ENCODE data around the gene RBP3. TPM values are rescaled to one million over a fixed set of nuclear protein-coding genes. Genes with fewer than 3 reads are reported as not detected.
A peak's percentile ranks its signal among the peaks of the same experiment; 100 is the strongest.

RBP3 gene
- total and polyA plus RNA-seq, 12 donors, result 0.11 TPM; not detected in 11

DNA sequence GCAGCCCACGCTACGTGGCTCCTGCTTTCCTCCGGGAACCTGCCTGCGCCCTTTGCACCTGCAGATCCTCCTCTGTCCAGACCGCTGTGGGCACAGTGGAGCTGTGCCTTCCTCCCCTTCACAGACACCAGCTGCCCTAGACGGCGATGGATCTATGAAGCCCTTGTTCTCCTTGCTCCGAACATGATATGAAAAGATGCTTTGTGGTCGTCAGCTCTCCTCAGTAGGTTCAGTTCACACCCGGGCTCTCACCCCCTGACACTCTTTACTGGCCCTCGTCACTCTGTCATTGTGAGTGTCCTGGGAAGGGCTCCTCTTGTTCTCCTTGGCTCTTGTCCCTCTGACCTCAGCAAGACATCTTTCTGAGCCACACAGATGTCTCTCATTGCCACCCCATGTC is 31.7 kb downstream of the RBP3 start:
- peak in 1 of 7 donors; percentile 5 for DNase-seq
- 66 to 79% (median 69%) methylated on average over 10 to 11 of the region's 11 CpGs for WGBS, 4 donors
- H3K4me3 ChIP-seq, result no peak overlapping the region
- intact Hi-C loops (cut with DNase I), result loop anchor here (5.0 kb wide), 2 partner anchors 1093 to 1098 kb away; partner anchors contain the start of gene ANTXRL (in 1 of the 2)
- H3K4me1 ChIP-seq (replicated peaks in 1 of 2), result peaks cover 0 to 8% of the 10 kb centered on the region in 2 donors
- TF ChIP-seq, protein P1, sequence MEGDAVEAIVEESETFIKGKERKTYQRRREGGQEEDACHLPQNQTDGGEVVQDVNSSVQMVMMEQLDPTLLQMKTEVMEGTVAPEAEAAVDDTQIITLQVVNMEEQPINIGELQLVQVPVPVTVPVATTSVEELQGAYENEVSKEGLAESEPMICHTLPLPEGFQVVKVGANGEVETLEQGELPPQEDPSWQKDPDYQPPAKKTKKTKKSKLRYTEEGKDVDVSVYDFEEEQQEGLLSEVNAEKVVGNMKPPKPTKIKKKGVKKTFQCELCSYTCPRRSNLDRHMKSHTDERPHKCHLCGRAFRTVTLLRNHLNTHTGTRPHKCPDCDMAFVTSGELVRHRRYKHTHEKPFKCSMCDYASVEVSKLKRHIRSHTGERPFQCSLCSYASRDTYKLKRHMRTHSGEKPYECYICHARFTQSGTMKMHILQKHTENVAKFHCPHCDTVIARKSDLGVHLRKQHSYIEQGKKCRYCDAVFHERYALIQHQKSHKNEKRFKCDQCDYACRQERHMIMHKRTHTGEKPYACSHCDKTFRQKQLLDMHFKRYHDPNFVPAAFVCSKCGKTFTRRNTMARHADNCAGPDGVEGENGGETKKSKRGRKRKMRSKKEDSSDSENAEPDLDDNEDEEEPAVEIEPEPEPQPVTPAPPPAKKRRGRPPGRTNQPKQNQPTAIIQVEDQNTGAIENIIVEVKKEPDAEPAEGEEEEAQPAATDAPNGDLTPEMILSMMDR (IDR thresholded peaks at IDR 0.05), result no peak
- TF ChIP-seq POLR2A (IDR thresholded peaks at IDR 0.05), result no peak
- peaks cover 5% of the 10 kb centered on the region for H3K27me3 ChIP-seq
- H3K27ac ChIP-seq, result no peak overlapping the region
- no peaks in the 10 kb centered on the region for H3K9me3 ChIP-seq (replicated peaks in 1 of 3)
- no peaks in the 10 kb centered on the region for H3K36me3 ChIP-seq (replicated peaks in 1 of 2)

DNA sequence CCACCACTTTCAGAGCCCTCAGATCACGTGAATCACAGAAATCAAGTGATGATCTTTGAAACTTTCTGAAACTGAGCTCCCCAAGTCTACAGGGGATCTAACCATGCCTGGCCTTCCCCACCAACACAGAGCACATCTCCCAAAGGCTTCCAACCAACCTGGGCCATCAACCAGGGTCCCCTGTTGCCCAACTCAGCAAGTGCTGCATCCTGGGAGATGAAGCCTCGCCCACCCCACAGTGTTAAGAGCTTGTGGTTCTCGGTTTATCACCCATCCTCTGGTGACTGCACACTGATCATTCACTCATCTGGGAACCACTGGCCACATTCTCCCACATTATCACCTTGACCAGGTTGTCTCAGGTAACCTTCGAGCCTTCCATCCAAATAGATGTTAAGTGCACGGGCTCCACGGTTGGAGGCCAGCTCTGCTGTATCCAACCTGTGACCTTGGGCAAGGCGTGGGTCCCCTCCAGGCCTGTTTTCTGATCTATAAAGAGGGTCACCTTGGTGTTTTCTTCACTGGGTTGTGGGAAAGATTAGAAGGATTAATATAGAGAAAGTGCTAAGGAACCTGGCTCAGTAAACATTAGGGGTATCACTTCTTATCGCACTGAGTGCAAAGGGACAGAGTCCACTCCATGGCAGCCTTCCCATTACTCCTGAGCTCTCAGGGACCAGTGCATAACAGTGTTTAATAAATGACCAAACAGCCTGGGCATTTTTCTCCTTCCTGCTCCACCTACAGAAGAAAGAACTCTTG is 32.4 kb downstream of the RBP3 start:
- peaks cover 0 to 10% of the 10 kb centered on the region in 2 donors for H3K4me1 ChIP-seq (replicated peaks in 1 of 2)
- intact Hi-C loops (cut with DNase I), result loop anchor here (5.0 kb wide), 2 partner anchors 1093 to 1098 kb away; partner anchors contain the start of gene ANTXRL (in 1 of the 2)
- H3K9me3 ChIP-seq (replicated peaks in 1 of 3), result no peaks in the 10 kb centered on the region
- WGBS, 4 donors, result 70 to 81% (median 77%) methylated on average over 8 of the region's 8 CpGs
- peak in 1 of 7 donors; percentile 23 for DNase-seq
- H3K36me3 ChIP-seq (replicated peaks in 1 of 2), result no peaks in the 10 kb centered on the region
- peaks cover 5% of the 10 kb centered on the region for H3K27me3 ChIP-seq
- no peak for TF ChIP-seq POLR2A (IDR thresholded peaks at IDR 0.05)
- TF ChIP-seq, protein P1 (IDR thresholded peaks at IDR 0.05), result no peak
- H3K27ac ChIP-seq, result no peak overlapping the region
- no peak overlapping the region for H3K4me3 ChIP-seq

DNA sequence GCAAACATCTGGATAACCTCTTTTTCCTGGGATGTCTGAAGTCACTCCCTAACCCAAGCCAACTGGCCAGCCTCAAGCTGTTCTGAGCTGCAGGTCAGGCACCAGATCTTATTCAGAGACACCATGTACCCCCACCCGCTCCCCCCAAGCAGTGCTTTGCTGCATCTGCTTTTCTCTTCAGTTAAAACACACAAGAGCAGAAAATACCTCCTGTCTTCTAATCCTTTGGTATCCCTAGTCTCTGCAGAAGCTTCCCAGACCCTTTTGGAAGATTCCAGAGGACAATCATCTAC is 32.9 kb downstream of the RBP3 start:
- Histone ChIP-seq H3K27me3 (peaks cover 5% of the 10 kb centered on the region), H3K27ac (no peak overlapping the region), H3K4me1 (replicated peaks in 1 of 2) (peaks cover 0 to 10% of the 10 kb centered on the region in 2 donors), H3K36me3 (replicated peaks in 1 of 2) (no peaks in the 10 kb centered on the region), H3K9me3 (replicated peaks in 1 of 3) (no peaks in the 10 kb centered on the region), H3K4me3 (no peak overlapping the region)
- peak in 1 of 7 donors; percentile 18 for DNase-seq
- TF ChIP-seq, protein P1 (IDR thresholded peaks at IDR 0.05), result no peak
- TF ChIP-seq POLR2A (IDR thresholded peaks at IDR 0.05), result no peak
- WGBS, 4 donors, result 59 to 100% (median 77%) methylated on average over 1 of the region's 1 CpG
- intact Hi-C loops (cut with DNase I), result loop anchor here (5.0 kb wide), 2 partner anchors 1094 to 1099 kb away; partner anchors contain the start of gene ANTXRL (in 1 of the 2)

DNA sequence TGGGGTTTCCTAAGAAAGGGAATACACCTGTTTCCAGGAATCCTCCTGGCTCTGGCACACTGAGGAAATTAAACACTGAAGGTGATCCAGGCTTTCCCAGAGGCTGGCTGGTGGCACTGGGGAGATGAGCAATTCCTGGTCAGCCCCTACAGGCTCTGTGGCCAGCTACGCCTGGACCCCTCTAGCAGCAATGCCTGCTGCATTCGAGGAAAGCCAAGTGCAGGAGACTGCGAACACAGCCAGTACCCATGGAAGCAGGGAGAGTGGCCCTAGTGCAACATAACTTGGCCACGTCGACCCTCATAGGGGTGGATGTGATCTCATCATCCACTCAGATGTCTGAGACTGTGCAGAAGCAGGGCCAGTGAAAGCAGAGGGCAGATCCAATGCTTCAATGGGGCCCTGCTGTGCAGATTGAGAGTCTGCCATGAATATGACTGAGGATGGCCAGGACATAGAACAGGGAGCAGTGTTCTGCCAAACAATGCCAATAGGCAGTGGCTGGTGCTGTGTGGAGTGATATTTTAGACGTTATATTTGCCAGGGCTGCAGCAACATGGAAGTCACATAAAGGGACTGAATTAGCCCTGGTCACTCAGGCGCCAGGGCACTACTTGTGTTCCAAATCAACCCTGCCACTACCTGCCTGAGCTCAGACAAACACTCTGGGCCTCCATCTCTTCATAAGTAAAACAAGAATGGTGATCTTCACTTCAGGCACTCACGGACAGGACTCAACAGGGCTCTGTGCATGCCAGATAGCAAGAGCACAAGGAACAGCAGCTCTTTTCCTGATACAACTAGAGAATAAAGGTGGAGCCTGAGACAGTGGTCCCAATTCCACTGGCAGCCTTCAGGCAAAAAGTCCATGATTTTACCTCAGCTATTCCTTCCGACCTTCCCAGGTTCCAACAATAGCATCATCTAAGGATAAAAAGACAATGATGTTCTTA is 33.5 kb downstream of the RBP3 start:
- Histone ChIP-seq H3K9me3 (replicated peaks in 1 of 3) (no peaks in the 10 kb centered on the region), H3K4me3 (no peak overlapping the region), H3K27me3 (peaks cover 1% of the 10 kb centered on the region), H3K27ac (no peak overlapping the region), H3K4me1 (replicated peaks in 1 of 2) (peaks cover 0 to 10% of the 10 kb centered on the region in 2 donors), H3K36me3 (replicated peaks in 1 of 2) (no peaks in the 10 kb centered on the region)
- TF ChIP-seq POLR2A (IDR thresholded peaks at IDR 0.05), result no peak
- TF ChIP-seq, protein P1 (IDR thresholded peaks at IDR 0.05), result no peak
- 75 to 80% (median 79%) methylated on average over 6 to 9 of the region's 9 CpGs for WGBS, 4 donors
- intact Hi-C loops (cut with DNase I), result loop anchor here (5.0 kb wide), 2 partner anchors 1094 to 1099 kb away; partner anchors contain the start of gene ANTXRL (in 1 of the 2)
- peak in 2 of 7 donors; percentile 7 to 35 for DNase-seq

Measured in adrenal gland (tissue), 12 donors.